SU-DHL-6 (cell line): Measurements from ENCODE around the gene RANBP6.
A peak's percentile ranks its signal among the peaks of the same experiment; 100 is the strongest.

Source experiments
- H2AFZ ChIP-seq: fragments of 200-600 bp; sonication (generic); 2 replicates; pipeline ENCODE4 v1.6.1; 2014; ENCODE audit warnings: low read depth, mild to moderate bottlenecking, moderate library complexity, mixed read lengths, antibody characterized with exemption, low read length; ENCODE audit not compliant: severe bottlenecking
- H3F3A ChIP-seq: fragments of 200-600 bp; shearing (Covaris generic); 2 replicates; pipeline ENCODE4 v1.6.0; 2016; ENCODE audit warnings: antibody characterized with exemption, mild to moderate bottlenecking; ENCODE audit not compliant: insufficient read depth
- H3K27ac ChIP-seq: fragments of 200-600 bp; sonication (generic); 2 replicates; pipeline ENCODE4 v1.5.1; 2016; ENCODE audit warnings: low read depth, mild to moderate bottlenecking, low read length, moderate library complexity, mixed read lengths
- H3K27me3 ChIP-seq: fragments of 200-600 bp; sonication (generic), shearing (Covaris generic); 2 replicates; pipeline ENCODE4 v1.6.0; 2014; ENCODE audit warnings: mild to moderate bottlenecking, low read length
- H3K36me3 ChIP-seq: fragments of 200-600 bp; sonication (generic); 2 replicates; pipeline ENCODE4 v1.6.1; 2014; ENCODE audit warnings: mild to moderate bottlenecking, low read length, mixed read lengths
- H3K4me2 ChIP-seq: fragments of 300-600, 200-600 bp; shearing (Covaris generic), sonication (generic); 2 replicates; pipeline ENCODE4 v1.6.0; 2014; ENCODE audit warnings: low read length, low read depth, mild to moderate bottlenecking; ENCODE audit not compliant: poor library complexity, severe bottlenecking
- H3K4me3 ChIP-seq: fragments of 200-600 bp; sonication (generic); 2 replicates; pipeline ENCODE4 v1.5.1; 2014; ENCODE audit warnings: antibody characterized with exemption, low read length, mild to moderate bottlenecking, mixed read lengths; ENCODE audit not compliant: insufficient read depth, poor library complexity, severe bottlenecking
- H3K79me2 ChIP-seq: fragments of 200-600 bp; sonication (generic); 2 replicates; pipeline ENCODE4 v1.6.1; 2014; ENCODE audit warnings: mild to moderate bottlenecking, low read length, moderate library complexity; ENCODE audit not compliant: insufficient read depth
- H3K9ac ChIP-seq: fragments of 200-600 bp; sonication (generic); 2 replicates; pipeline ENCODE4 v1.7.0; 2014; ENCODE audit warnings: mild to moderate bottlenecking, low read length
- H3K9me2 ChIP-seq: fragments of 200-600 bp; sonication (generic); replicated peaks from 2 replicates; pipeline ENCODE4 v1.6.1; 2014; ENCODE audit warnings: low read length; ENCODE audit not compliant: insufficient read depth
- H3K9me3 ChIP-seq: fragments of 200-600 bp; sonication (generic); 2 replicates; pipeline ENCODE4 v1.6.1; 2014; ENCODE audit warnings: low read length, mixed read lengths; ENCODE audit not compliant: insufficient read depth
- H4K20me1 ChIP-seq: fragments of 200-600 bp; sonication (generic); 2 replicates; pipeline ENCODE4 v1.6.1; 2014; ENCODE audit warnings: low read depth, mild to moderate bottlenecking, antibody characterized with exemption, low read length, moderate library complexity, mixed read lengths
- EZH2phosphoT487 ChIP-seq: fragments of 200-600 bp; sonication (generic), shearing (Covaris generic); conservative IDR thresholded peaks from 2 replicates; pipeline ENCODE4 v1.6.1; 2018; ENCODE audit warnings: mild to moderate bottlenecking, antibody characterized with exemption, low read length, moderate library complexity, mixed read lengths
- TF ChIP-seq, protein P1 (sequence below): fragments of 200-600 bp; sonication (generic); IDR thresholded peaks from one replicate; pipeline ENCODE4 v1.5.1; 2017; ENCODE audit warnings: antibody characterized with exemption, mild to moderate bottlenecking, low read length, moderate library complexity; ENCODE audit not compliant: insufficient read depth, poor library complexity, severe bottlenecking

RANBP6 gene

DNA sequence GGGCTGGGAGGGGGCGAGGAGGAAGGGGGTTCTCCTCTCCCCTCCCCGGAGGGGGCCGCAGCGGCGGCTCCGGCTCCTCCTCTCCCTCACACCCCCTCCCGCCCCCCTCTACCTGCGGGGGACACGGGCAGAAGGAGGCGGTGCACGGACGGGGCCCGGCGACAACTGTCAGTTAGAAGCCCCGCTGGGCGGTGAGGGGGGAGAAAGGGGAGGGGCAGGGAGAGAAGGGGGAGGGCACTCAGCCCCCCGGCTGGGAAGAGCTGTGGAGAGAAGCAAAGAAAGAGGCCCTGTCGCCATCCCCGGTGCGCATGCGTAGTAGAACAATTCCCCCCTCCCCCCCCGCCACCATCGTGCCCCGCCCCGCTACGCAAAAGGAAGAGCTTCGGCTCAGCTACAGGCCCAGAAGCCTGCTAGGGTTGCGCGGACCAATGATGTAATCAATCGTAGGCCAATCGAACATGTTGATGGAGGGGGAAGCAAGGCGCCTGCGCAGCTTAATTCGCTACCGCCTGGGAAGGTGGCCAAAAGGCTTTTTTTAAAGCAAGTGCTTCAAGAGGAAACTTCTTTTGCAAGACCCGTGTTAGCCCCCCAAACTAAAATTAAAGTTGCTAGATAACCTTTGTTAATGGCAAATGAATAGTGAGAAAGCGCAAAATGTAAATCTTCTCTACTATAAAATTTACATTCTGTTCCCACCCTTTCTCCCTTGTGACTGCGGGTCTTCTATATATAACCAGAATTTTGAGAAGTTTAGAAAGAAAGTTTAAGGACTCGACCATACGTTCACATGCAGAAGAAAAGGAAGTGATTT is 7.0 kb downstream of the RANBP6 start:
- Histone ChIP-seq H3K9ac (peak overlapping the region; percentile 81), H3K27me3 (no peaks in the 10 kb centered on the region), H3K4me3 (peak overlapping the region; percentile 74), H4K20me1 (peaks cover 13% of the 10 kb centered on the region), H2AFZ (peak overlapping the region; percentile 67), H3K27ac (peak overlapping the region; percentile 81), H3K4me2 (peak overlapping the region; percentile 83), H3K9me2 (no peaks in the 10 kb centered on the region), H3K9me3 (peaks cover 4% of the 10 kb centered on the region; the same call in 1 of the 2 replicates), H3K36me3 (peaks cover 12% of the 10 kb centered on the region), H3F3A (peaks cover 25% of the 10 kb centered on the region), H3K79me2 (peaks cover 68% of the 10 kb centered on the region)
- TF ChIP-seq, protein P1, sequence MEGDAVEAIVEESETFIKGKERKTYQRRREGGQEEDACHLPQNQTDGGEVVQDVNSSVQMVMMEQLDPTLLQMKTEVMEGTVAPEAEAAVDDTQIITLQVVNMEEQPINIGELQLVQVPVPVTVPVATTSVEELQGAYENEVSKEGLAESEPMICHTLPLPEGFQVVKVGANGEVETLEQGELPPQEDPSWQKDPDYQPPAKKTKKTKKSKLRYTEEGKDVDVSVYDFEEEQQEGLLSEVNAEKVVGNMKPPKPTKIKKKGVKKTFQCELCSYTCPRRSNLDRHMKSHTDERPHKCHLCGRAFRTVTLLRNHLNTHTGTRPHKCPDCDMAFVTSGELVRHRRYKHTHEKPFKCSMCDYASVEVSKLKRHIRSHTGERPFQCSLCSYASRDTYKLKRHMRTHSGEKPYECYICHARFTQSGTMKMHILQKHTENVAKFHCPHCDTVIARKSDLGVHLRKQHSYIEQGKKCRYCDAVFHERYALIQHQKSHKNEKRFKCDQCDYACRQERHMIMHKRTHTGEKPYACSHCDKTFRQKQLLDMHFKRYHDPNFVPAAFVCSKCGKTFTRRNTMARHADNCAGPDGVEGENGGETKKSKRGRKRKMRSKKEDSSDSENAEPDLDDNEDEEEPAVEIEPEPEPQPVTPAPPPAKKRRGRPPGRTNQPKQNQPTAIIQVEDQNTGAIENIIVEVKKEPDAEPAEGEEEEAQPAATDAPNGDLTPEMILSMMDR = no peak
- no peak for TF ChIP-seq EZH2phosphoT487

DNA sequence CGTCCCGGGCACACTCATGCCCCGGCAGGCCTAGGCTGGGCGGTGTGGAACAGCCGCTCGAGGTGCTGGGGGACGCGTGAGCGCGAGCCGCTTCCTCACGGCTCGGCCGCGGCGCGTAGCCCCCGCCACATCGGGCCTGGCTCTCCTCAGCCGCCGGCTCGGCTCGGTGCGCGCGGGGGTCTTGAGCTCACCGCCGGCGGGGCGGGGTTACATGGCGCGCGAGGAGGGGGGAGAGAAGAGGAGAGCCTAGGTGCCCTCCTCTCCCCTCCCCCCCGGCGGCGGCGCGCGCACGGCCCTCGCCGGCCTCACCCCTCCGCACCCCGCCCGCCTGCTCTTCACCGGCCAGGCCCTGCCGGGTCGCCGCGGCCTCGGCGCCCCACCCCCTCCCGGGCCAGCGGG is 7.7 kb downstream of the RANBP6 start:
- peak overlapping the region; percentile 83 for H3K4me2 ChIP-seq
- H4K20me1 ChIP-seq = peaks cover 13% of the 10 kb centered on the region
- H3K9me2 ChIP-seq = no peaks in the 10 kb centered on the region
- peak overlapping the region; percentile 81 for H3K27ac ChIP-seq
- H2AFZ ChIP-seq = peak overlapping the region; percentile 67
- peaks cover 68% of the 10 kb centered on the region for H3K79me2 ChIP-seq
- no peaks in the 10 kb centered on the region for H3K9me3 ChIP-seq
- peaks cover 6% of the 10 kb centered on the region for H3K36me3 ChIP-seq
- H3F3A ChIP-seq = peaks cover 25% of the 10 kb centered on the region
- TF ChIP-seq EZH2phosphoT487 = no peak
- TF ChIP-seq, protein P1 = no peak
- H3K4me3 ChIP-seq = peak overlapping the region; percentile 74
- peak overlapping the region; percentile 81 for H3K9ac ChIP-seq
- no peaks in the 10 kb centered on the region for H3K27me3 ChIP-seq

DNA sequence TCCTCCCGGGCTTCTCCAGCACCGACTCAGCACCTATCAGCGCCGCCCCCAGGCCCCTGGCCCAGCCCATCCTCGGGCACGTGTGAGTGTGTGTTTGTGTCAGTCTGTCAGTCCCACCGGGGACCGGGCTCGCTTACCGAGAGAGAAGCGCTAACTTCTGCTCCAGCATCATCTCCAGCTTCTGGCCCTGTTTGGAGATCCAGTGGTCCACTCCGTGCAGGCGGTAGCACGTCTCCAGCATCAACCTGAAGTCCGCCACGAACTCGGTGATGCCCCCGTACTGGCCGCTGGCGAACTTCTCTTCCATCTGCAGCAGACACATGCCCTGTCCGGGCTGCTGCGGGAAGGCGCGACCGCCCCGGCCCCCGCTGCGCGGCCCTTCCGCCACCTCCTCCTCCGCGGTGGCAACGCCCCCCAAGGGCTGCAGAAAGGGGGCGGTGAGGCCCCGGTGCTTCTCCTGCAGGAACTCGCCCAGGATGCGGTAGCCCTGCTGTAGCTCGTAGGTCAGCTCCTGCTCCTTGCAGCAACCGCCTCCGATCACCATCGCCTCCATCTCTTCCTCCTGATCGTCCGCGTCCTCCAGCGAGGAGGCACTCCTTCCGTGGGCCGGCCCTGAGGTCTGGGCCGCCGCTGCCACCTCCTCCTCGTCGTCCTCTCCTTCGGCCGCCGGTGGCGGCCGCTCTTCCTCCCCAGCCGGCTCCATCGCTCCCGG is 8.2 kb downstream of the RANBP6 start:
- Histone ChIP-seq H3K27ac (peak overlapping the region; percentile 81), H2AFZ (peak overlapping the region; percentile 67)

More for the DNA sequence above, 8.2 kb downstream of the RANBP6 start:
- Histone ChIP-seq H3K4me3 (peak overlapping the region; percentile 74), H3K36me3 (peaks cover 5% of the 10 kb centered on the region; the same call in 1 of the 2 replicates), H3K27me3 (no peaks in the 10 kb centered on the region), H3K4me2 (peak overlapping the region; percentile 83), H3K9me3 (no peaks in the 10 kb centered on the region), H3K9me2 (no peaks in the 10 kb centered on the region), H4K20me1 (peaks cover 13% of the 10 kb centered on the region), H3K9ac (peak overlapping the region; percentile 81), H3F3A (peaks cover 25% of the 10 kb centered on the region), H3K79me2 (peaks cover 68% of the 10 kb centered on the region)
- TF ChIP-seq, protein P1 = no peak
- TF ChIP-seq EZH2phosphoT487 = no peak
